Upper lobe of right lung (tissue), 1 donor: ENCODE results near the gene XYLT1. TPM values are rescaled to one million over a fixed set of nuclear protein-coding genes. Genes with fewer than 3 reads are reported as not detected.

ENCODE experiments used
- ATAC-seq: fragments of 200-7000 bp; cut with Tn5 transposase; one replicate; pipeline ENCODE4 v1.9.1; 2020; ENCODE audit warnings: mild to moderate bottlenecking, moderate library complexity
- DNase-seq: peaks from one replicate; pipeline ENCODE4 v3.0.0-alpha.2; 2020
- H3K27ac ChIP-seq: fragments of 200-600 bp; one replicate; pipeline ENCODE4 v1.8.0; 2022
- H3K27me3 ChIP-seq: fragments of 200-600 bp; one replicate; pipeline ENCODE4 v1.8.0; 2022; ENCODE audit warnings: mild to moderate bottlenecking
- H3K36me3 ChIP-seq: fragments of 200-600 bp; one replicate; pipeline ENCODE4 v1.8.0; 2022
- H3K4me1 ChIP-seq: fragments of 200-600 bp; one replicate; pipeline ENCODE4 v1.8.0; 2022
- H3K4me3 ChIP-seq: fragments of 200-600 bp; one replicate; pipeline ENCODE4 v1.8.0; 2022; ENCODE audit warnings: mild to moderate bottlenecking
- H3K9me3 ChIP-seq: fragments of 200-600 bp; one replicate; pipeline ENCODE4 v1.8.0; 2022
- intact Hi-C: fragments of 100-400 bp; cut with DNase I; formaldehyde crosslinking; loops from one replicate; pipeline ENCODE4 v1.11.0; 2022
- total RNA-seq: library from RNA; stranded (reverse); fragmentation: NEBNext Ultra II Directional; extraction: Animal tissue kit (Norgen Biotek cat#: 25700); gene quantifications from one replicate; pipeline ENCODE4 v1.2.1, GENCODE V29; 2021
- TF ChIP-seq, protein P1 (sequence below): fragments of 200-600 bp; IDR thresholded peaks from one replicate; pipeline ENCODE4 v1.8.0; 2022; ENCODE audit warnings: antibody characterized with exemption
- donor health status: DM: no; HTN: yes; CAD: no; lungs with severe emphysema.

Gene XYLT1
- total RNA-seq, 1 donor from 2014 or later, result 12.1 TPM

DNA sequence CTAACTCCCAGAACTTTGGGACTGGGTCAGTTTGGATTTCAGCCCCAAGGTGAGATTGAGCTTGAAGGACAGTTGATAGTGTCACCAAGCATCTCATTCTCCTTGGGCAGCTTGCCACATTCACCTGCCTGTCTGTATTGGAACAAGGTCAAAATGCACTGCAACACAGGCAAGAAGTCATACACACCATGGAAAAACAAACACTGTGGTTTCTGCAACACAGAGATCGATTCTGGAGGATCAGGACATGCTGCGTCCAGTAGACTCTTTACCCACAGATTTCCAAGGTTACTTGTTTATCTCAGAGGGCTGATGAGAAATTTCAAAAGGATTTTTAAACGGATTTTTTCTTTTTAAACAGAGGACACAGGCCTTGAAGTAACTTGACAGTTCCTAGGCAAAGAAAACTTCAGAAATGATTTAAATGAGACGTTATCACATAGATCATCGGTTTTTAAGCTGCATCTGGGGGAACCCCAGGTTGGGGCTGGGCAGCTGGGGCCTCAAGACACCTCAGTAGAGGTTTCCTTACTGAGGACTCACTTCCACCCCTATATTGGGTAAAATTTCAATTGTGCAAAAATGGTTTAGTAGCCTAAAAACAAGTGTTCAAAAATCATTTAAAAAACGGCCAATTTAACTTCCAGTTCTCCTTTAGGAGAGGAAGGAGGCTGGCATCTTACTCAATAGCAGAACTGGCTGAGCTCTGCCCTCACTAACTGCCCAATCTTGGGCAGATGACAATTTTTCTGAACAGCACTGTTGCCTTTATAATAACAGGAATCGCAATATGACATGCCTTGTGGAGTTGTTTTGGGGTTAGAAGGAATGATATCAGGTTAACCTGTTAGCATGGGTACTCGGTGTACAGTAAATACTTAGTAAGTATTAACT lies 299.3 kb downstream of the XYLT1 start:
- no peak for DNase-seq
- peak; percentile 74 for ATAC-seq
- no peaks in the 10 kb centered on the region for H3K36me3 ChIP-seq
- H3K9me3 ChIP-seq, result no peaks in the 10 kb centered on the region
- no peaks in the 10 kb centered on the region for H3K27me3 ChIP-seq
- H3K27ac ChIP-seq, result no peak overlapping the region
- TF ChIP-seq, protein P1, sequence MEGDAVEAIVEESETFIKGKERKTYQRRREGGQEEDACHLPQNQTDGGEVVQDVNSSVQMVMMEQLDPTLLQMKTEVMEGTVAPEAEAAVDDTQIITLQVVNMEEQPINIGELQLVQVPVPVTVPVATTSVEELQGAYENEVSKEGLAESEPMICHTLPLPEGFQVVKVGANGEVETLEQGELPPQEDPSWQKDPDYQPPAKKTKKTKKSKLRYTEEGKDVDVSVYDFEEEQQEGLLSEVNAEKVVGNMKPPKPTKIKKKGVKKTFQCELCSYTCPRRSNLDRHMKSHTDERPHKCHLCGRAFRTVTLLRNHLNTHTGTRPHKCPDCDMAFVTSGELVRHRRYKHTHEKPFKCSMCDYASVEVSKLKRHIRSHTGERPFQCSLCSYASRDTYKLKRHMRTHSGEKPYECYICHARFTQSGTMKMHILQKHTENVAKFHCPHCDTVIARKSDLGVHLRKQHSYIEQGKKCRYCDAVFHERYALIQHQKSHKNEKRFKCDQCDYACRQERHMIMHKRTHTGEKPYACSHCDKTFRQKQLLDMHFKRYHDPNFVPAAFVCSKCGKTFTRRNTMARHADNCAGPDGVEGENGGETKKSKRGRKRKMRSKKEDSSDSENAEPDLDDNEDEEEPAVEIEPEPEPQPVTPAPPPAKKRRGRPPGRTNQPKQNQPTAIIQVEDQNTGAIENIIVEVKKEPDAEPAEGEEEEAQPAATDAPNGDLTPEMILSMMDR, result no peak
- intact Hi-C loops, result no loop called here
- H3K4me3 ChIP-seq, result no peak overlapping the region
- H3K4me1 ChIP-seq, result peaks cover 5% of the 10 kb centered on the region

DNA sequence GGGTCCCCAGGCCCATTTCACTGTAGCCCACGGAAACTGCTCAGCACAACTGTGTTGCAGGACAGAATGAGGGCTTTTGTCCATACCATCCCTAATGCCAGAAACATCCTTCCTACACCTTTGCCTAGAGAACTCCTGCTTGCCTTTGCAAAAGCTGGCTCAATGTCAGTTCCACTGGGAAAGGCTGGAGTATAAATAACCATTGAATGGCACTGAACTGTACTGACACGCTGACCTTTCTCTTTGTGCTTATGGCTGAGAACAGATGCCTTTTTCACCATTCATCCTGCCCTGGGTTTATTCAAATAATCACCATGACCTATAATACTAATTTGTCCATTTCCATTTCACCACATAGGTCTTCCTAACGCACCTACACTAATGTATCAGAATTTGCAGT lies 300.3 kb downstream of the XYLT1 start:
- H3K27me3 ChIP-seq, result no peaks in the 10 kb centered on the region
- peaks cover 5% of the 10 kb centered on the region for H3K4me1 ChIP-seq
- H3K27ac ChIP-seq, result no peak overlapping the region
- no peak for ATAC-seq
- TF ChIP-seq, protein P1, result no peak
- intact Hi-C loops, result no loop called here
- DNase-seq, result no peak
- no peak overlapping the region for H3K4me3 ChIP-seq
- H3K9me3 ChIP-seq, result no peaks in the 10 kb centered on the region
- H3K36me3 ChIP-seq, result no peaks in the 10 kb centered on the region

DNA sequence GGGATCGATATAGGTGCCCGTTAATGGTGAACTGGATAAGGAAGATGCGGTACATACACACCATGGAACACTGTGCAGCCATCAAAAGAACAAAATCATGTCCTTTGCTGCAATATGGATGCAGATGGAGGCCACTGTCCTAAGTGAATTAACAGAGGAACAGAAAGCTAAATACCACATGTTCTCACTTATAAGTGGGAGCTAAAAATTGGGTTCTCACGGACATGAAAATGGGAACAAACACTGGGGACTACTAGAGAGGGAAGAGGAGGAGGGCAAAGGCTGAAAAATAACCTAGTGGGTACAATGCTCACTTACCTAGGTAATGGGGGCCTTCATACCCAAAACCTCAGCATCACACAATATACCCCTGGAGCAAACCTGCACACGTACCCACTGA lies 302.6 kb downstream of the XYLT1 start:
- Histone ChIP-seq H3K4me1 (peaks cover 5% of the 10 kb centered on the region), H3K27me3 (no peaks in the 10 kb centered on the region), H3K27ac (no peak overlapping the region), H3K36me3 (no peaks in the 10 kb centered on the region), H3K9me3 (no peaks in the 10 kb centered on the region), H3K4me3 (no peak overlapping the region)
- intact Hi-C loops, result no loop called here
- no peak for DNase-seq
- no peak for ATAC-seq
- TF ChIP-seq, protein P1, result no peak

DNA sequence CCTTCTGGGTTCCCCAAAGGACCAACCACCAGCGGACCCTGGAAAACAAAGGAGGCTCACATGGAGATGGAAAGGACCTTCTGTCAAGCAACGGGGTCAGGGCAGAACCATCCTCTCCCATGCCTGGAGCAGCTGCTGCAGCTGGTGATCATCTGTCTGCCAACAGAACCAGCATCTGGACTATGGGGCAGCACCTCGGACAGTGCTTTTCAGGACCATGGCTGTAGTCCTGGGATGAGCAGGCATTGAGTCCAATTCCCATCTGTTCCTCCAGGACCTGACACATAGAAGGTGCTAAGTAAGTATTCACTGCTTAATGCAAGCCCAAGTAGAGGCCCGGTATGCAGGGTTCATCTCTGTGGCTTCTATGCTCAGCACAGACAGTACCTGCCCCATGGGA lies 304.7 kb downstream of the XYLT1 start:
- Histone ChIP-seq H3K36me3 (no peaks in the 10 kb centered on the region), H3K9me3 (no peaks in the 10 kb centered on the region), H3K4me1 (no peaks in the 10 kb centered on the region), H3K27ac (no peak overlapping the region), H3K27me3 (no peaks in the 10 kb centered on the region), H3K4me3 (no peak overlapping the region)
- intact Hi-C loops, result no loop called here
- TF ChIP-seq, protein P1, result no peak
- DNase-seq, result no peak
- no peak for ATAC-seq

- no peaks in the 10 kb centered on the region for H3K36me3 ChIP-seq
- H3K27me3 ChIP-seq, result no peaks in the 10 kb centered on the region
- H3K27ac ChIP-seq, result no peak overlapping the region
- peak; percentile 40 for ATAC-seq
- no peak overlapping the region for H3K4me3 ChIP-seq
- no peaks in the 10 kb centered on the region for H3K9me3 ChIP-seq
- H3K4me1 ChIP-seq, result no peaks in the 10 kb centered on the region
- DNase-seq, result no peak
- intact Hi-C loops, result no loop called here
- TF ChIP-seq, protein P1, result no peak
These were observed 308.2 kb downstream of the XYLT1 start for GRCh38 chr16:17162560-17162959.
